WI38 (cell line): ENCODE measurements around the gene GAB2.

Source experiments
- H3K4me3 ChIP-seq: 2 replicates; pipeline ENCODE4 v1.5.1; 2011; ENCODE audit warnings: low read depth, mild to moderate bottlenecking, control low read depth, low read length
- CTCF ChIP-seq: IDR thresholded peaks from 2 replicates; pipeline ENCODE4 v1.5.1; 2012; ENCODE audit warnings: low read depth, mild to moderate bottlenecking, control low read depth, low read length

The GAB2 gene

GRCh38 chr11:78266451-78266850 lies 151.2 kb downstream of the GAB2 start:
- TF ChIP-seq CTCF, result no peak
- no peak overlapping the region for H3K4me3 ChIP-seq

DNA sequence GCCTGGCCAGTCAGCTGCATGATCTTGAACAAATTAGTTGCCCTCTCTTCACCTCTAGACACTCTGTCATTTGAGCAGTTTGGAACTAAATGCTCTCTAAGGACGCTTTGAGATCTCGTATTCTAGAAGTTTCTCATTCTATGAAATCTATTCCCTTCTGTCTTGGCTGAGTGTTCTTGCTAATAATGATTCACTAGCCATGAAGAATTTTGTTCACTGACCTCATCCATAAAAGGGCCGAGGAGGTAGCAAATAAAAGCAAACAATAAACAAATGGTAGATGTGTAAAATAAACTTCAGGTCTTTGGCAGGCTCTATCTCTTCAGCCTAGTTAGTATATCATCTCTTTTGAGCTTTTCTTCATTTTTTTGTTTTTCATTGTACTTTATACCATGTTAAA lies 152.3 kb downstream of the GAB2 start:
- no peak overlapping the region for H3K4me3 ChIP-seq
- no peak for TF ChIP-seq CTCF

DNA sequence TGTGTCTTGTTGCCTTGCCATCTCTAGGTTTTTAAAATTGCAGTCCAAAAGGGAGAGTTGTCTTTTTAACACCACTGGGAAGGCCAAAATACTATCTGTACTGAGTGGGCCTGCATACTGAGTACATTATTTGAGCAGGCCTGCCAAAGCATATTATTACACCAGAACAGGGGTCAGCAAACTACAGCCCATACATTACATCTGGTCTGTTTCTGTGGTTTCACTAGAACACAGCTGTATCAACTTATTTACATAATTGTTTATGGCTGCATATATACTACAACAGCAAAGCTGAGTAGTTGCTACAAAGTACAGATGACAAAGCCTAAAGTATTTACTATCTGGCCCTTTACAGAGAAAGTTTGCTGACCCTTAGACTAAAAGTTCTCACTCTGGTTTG lies 154.9 kb downstream of the GAB2 start:
- no peak for TF ChIP-seq CTCF

GRCh38 chr11:78262238-78262637 lies 155.4 kb downstream of the GAB2 start:
- H3K4me3 ChIP-seq, result no peak overlapping the region
- no peak for TF ChIP-seq CTCF

More for the DNA sequence above, 154.9 kb downstream of the GAB2 start:
- no peak overlapping the region for H3K4me3 ChIP-seq

DNA sequence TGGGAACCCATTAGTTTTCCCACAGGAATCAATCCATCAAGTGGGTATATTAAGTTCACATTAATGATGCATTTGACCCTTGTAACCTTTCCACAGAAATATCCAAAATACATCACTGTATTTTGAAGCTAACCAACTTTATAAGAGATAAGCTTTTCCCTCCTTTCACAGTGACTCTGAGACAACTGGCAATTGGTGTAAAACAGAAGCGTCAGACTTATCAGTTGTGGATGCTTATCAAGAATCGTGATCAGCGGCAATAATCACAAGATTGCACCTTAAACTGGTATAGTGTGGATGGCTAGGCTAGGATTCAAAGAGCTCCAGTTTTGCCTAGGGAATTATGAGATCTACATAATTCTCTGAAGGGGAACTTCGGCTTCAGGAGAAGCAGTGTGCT lies 155.8 kb downstream of the GAB2 start:
- TF ChIP-seq CTCF, result no peak
- no peak overlapping the region for H3K4me3 ChIP-seq

GRCh38 chr11:78261367-78261766 lies 156.3 kb downstream of the GAB2 start:
- TF ChIP-seq CTCF, result no peak
- no peak overlapping the region for H3K4me3 ChIP-seq

- no peak for TF ChIP-seq CTCF
- H3K4me3 ChIP-seq, result no peak overlapping the region
These were observed 157.7 kb downstream of the GAB2 start for GRCh38 chr11:78259777-78260487.
